Endometrial microvascular endothelial cells (primary cell): ENCODE results near the gene KRTAP12-1. TPM values are rescaled to one million over a fixed set of nuclear protein-coding genes. Genes with fewer than 3 reads are reported as not detected.
"Not testable (repeated sequence)": the region's sequence is repeated elsewhere in the genome, so short reads cannot be mapped to it uniquely, and the experiment has no call there.

Experiments
- in situ Hi-C: cut with HindIII; loops from 2 replicates; pipeline ENCODE4 v1.10.0; 2017; ENCODE audit warnings: low sequenced_read_pairs, low pct_unique_long_range_greater_than_20kb; ENCODE audit errors: inconsistent ontology term
- total RNA-seq: library from RNA; depleted of rRNA; stranded (reverse); fragments of >200 nt; gene quantifications from one replicate; pipeline ENCODE4 v1.2.3, GENCODE V29; 2015; ENCODE audit errors: inconsistent ontology term

The KRTAP12-1 gene
- total RNA-seq, 1 donor from 2014 or later = not detected

- in situ Hi-C loops = no loop called here
Observed at GRCh38 chr21:44701023-44701400, 19.0 kb upstream of the KRTAP12-1 start.

- in situ Hi-C loops = no loop called here
Observed at GRCh38 chr21:44700101-44701022, 18.4 kb upstream of the KRTAP12-1 start.

GRCh38 chr21:44699502-44700001 is 17.6 kb upstream of the KRTAP12-1 start:
- in situ Hi-C loops = no loop called here

GRCh38 chr21:44697811-44698734 is 16.1 kb upstream of the KRTAP12-1 start:
- in situ Hi-C loops = no loop called here

- in situ Hi-C loops = not testable (repeated sequence)
Observed at GRCh38 chr21:44697172-44697810, 15.3 kb upstream of the KRTAP12-1 start, which contains the start of gene KRTAP10-12. Gene KRTAP10-12, plus strand, starts transcription at chr21:44697172. Its CDS starts 30 bp downstream, at chr21:44697202.

- in situ Hi-C loops = no loop called here
Observed at GRCh38 chr21:44696572-44696971, 14.6 kb upstream of the KRTAP12-1 start.

- in situ Hi-C loops = no loop called here
Observed at GRCh38 chr21:44695641-44696040, 13.7 kb upstream of the KRTAP12-1 start.

- in situ Hi-C loops = no loop called here
Observed at GRCh38 chr21:44695184-44695583, 13.2 kb upstream of the KRTAP12-1 start.

GRCh38 chr21:44694776-44695175 is 12.8 kb upstream of the KRTAP12-1 start:
- in situ Hi-C loops = no loop called here

- in situ Hi-C loops = no loop called here
Observed at GRCh38 chr21:44692798-44693512, 11.0 kb upstream of the KRTAP12-1 start.

- in situ Hi-C loops = no loop called here
Observed at GRCh38 chr21:44691686-44692085, 9.7 kb upstream of the KRTAP12-1 start.

GRCh38 chr21:44689740-44690139 is 7.8 kb upstream of the KRTAP12-1 start:
- in situ Hi-C loops = not testable (repeated sequence)

- in situ Hi-C loops = no loop called here
Observed at GRCh38 chr21:44687671-44688070, 5.7 kb upstream of the KRTAP12-1 start.

- in situ Hi-C loops = no loop called here
Observed at GRCh38 chr21:44686843-44687561, 5.0 kb upstream of the KRTAP12-1 start.

GRCh38 chr21:44686000-44686781 is 4.2 kb upstream of the KRTAP12-1 start:
- in situ Hi-C loops = no loop called here

GRCh38 chr21:44685050-44685449 is 3.1 kb upstream of the KRTAP12-1 start:
- in situ Hi-C loops = not testable (repeated sequence)

GRCh38 chr21:44684483-44684882 is 2.5 kb upstream of the KRTAP12-1 start:
- in situ Hi-C loops = no loop called here
